Stimulated activated CD4-positive, alpha-beta T cell treated with anti-CD3 and anti-CD28 coated beads, Interleukin-15, amount 100 ng/mL, for 24 hours (primary cell): ENCODE data around the gene CLDN7.

Source experiments
- DNase-seq: peaks from one replicate; pipeline ENCODE4 v3.0.0-alpha.2; 2020

CLDN7 gene

GRCh38 chr17:7235693-7236665 is 26.3 kb downstream of the CLDN7 start:
- DNase-seq, result peak; percentile 20

- peak; percentile 96 for DNase-seq
Measured at GRCh38 chr17:7234083-7234951, 28.0 kb downstream of the CLDN7 start, which contains the start of gene DVL2. DVL2 (minus strand) TSS chr17:7234517; CDS start chr17:7234262, 255 bp downstream.

GRCh38 chr17:7233701-7234082 is 28.6 kb downstream of the CLDN7 start:
- no peak for DNase-seq

- DNase-seq, result no peak
Measured at GRCh38 chr17:7232114-7232513, 30.2 kb downstream of the CLDN7 start.

GRCh38 chr17:7229504-7229903 is 32.8 kb downstream of the CLDN7 start:
- no peak for DNase-seq

GRCh38 chr17:7228920-7229319 is 33.4 kb downstream of the CLDN7 start:
- no peak for DNase-seq

GRCh38 chr17:7226721-7227710 is 35.3 kb downstream of the CLDN7 start:
- no peak for DNase-seq

GRCh38 chr17:7225711-7226331 is 36.5 kb downstream of the CLDN7 start:
- DNase-seq, result peak; percentile 4

- DNase-seq, result no peak
Measured at GRCh38 chr17:7224661-7225111, 37.6 kb downstream of the CLDN7 start.

GRCh38 chr17:7224110-7224509 is 38.2 kb downstream of the CLDN7 start:
- peak; percentile 2 for DNase-seq

- DNase-seq, result no peak
Measured at GRCh38 chr17:7223375-7223774, 38.9 kb downstream of the CLDN7 start.

GRCh38 chr17:7222972-7223292 is 39.3 kb downstream of the CLDN7 start:
- DNase-seq, result no peak

- peak; percentile 1 for DNase-seq
Measured at GRCh38 chr17:7222093-7222971, 39.9 kb downstream of the CLDN7 start.

GRCh38 chr17:7221278-7222092 is 40.8 kb downstream of the CLDN7 start:
- DNase-seq, result no peak

- peak; percentile 70 for DNase-seq
Measured at GRCh38 chr17:7220593-7221277, 41.5 kb downstream of the CLDN7 start.

- peak; percentile 93 for DNase-seq
Measured at GRCh38 chr17:7219812-7220592, 42.3 kb downstream of the CLDN7 start, which contains the start of the genes ACADVL and DLG4. ACADVL (plus strand) TSS chr17:7219938; CDS start chr17:7219985, 47 bp downstream. DLG4 (minus strand) TSS chr17:7219836.

- no peak for DNase-seq
Measured at GRCh38 chr17:7219229-7219811, 43.0 kb downstream of the CLDN7 start.

GRCh38 chr17:7218758-7219157 is 43.5 kb downstream of the CLDN7 start:
- DNase-seq, result no peak
